Measurements from ENCODE around the gene RAB36.

The RAB36 gene

GRCh38 chr22:23157560-23158515, 12.6 kb downstream of the RAB36 start:
- no peak for DNase-seq (ENCODE audit: low read depth, low spot score)

GRCh38 chr22:23158516-23159290, 13.4 kb downstream of the RAB36 start:
- DNase-seq (ENCODE audit: low read depth, low spot score) = no peak

DNA sequence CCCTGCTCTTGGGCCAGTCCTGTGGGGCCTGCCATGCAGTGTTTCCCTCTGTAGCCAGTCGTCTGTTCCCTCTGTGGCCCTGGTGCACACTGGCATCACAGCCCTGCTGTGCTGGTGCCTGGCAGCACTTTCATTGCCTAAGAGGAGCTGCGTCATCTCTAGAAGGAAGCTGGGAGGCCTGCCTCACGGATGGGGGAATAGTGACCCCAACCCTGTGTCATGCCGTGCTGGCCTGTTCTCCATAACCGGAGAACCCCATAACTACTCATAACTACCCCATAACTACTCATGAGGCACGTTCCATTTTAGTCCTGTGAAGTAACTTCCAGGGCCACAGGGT, 14.0 kb downstream of the RAB36 start:
- DNase-seq (ENCODE audit: low read depth, low spot score) = no peak

- DNase-seq (ENCODE audit: low read depth, low spot score) = no peak
Measured at GRCh38 chr22:23161029-23161428, 15.8 kb downstream of the RAB36 start.

GRCh38 chr22:23161574-23161973, 16.3 kb downstream of the RAB36 start:
- no peak for DNase-seq (ENCODE audit: low read depth, low spot score)

DNA sequence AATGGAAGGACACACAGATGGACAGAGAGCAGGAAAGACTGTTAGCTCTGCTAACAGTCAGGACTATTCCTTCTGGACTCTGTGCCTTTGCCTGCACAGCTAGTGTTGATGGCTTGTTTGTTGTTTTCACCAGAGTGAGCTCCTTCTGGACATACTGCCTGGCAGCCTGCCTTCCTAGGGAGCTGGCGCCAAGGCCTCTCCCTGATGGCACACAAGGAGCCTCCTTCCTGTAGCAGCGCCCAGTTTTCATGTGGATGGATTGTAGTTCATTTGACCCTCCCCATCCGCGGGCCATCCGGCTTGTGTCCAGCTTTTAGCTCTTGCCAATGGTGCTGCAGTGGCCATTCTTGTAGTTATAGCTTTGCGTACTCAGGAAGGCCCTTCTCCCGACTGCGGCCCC, 18.4 kb downstream of the RAB36 start:
- no peak for DNase-seq (ENCODE audit: low read depth, low spot score)

GRCh38 chr22:23164091-23164490, 18.8 kb downstream of the RAB36 start:
- no peak for DNase-seq (ENCODE audit: low read depth, low spot score)

DNA sequence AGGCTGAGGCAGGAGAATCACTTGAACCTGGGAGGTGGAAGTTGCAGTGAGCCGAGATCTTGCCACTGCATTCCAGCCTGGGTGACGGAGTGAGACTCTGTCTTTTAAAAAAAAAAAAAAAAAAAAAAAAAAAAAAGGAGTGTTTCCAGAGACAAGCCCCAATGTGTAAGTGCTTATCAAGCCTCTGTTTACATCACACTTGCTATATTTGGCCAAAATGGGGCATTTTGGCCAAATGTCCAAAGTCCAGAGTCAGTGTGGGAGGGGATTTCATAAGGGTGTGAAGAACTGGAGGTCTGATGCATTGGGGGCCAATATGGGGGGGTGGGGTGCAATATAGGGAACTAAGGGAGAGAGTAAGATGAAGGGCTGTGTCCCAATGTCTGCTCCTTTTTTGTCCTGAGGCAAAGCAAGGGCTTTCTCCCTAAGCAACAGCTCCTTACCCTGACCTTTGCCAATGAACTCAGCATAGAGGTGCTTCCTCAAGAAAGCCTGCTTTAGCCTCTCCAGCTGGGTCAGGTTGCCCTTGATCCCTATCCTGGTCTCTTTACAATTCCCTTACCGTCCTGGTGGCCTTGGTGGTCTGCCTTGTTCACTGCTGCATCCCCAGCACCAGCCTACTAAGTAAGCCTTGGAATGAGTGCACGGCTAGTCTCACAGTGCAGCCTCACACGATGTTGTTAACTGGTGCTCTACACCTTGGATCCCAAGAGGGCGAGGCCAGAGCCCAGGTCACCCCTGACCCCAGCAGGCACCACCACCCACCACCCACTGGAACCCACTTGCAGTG, 21.0 kb downstream of the RAB36 start:
- no peak for DNase-seq (ENCODE audit: low read depth, low spot score)

DNA sequence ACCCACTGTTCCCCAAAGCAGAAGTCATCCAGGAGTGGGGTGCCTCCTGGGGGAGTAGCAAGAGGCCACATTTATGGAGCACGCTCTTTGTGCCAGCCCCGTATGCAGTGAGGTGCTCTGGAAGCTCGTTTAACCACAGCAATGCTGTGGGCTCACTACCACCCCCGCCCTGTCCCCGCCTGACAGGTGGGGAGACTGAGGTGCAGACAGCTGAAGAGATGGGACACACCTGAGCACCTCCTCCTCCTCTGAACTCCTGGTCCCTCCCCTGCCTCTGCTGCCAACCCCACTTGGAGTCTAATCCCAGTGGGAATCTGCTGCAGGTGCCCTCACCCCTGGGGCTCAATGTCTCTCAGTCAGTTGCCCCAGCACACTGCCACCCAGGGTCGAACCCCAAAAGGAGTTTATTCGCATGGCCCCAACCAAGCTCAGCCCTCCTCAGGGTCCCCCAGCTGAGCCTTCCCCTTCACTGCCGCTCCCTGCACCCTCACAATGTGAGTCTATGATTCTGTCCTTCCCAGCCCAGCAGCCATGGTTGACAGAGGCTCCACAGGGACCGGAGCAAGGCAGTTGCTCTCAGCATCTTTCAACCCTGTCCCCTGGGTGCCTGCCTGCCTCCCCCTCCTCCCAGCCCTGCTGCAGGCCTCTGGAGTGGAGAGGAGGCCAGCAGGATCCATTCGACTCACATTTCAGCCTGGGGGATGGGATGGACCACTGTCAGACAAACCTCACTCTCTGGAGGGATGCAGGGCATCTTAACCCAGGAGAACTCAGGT, 21.8 kb downstream of the RAB36 start:
- DNase-seq (ENCODE audit: low read depth, low spot score) = no peak

- DNase-seq (ENCODE audit: low read depth, low spot score) = no peak
Measured at GRCh38 chr22:23168391-23169042, 23.2 kb downstream of the RAB36 start.

- DNase-seq (ENCODE audit: low read depth, low spot score) = no peak
Measured at GRCh38 chr22:23169043-23169406, 23.7 kb downstream of the RAB36 start.

GRCh38 chr22:23175817-23176644, 30.8 kb downstream of the RAB36 start:
- DNase-seq (ENCODE audit: low read depth, low spot score) = no peak

DNA sequence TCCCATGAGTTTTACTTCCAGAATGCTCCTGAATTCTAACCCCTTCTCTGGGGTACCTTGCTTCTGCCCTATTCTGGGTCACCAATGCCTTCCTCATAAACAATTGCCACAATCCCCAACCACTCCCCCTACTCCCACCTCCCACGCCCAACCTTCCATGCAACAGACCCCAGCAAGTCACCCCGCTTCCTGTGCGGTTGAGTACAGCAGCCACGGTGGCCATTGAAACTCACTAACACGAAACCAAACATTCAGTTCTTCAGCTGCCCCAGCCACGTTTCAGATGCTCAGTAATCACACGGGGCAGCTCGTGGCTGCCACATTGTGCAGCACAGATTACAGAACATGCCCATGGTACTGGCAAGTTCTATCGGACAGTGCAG, 31.4 kb downstream of the RAB36 start:
- DNase-seq (ENCODE audit: low read depth, low spot score) = no peak

GRCh38 chr22:23177197-23177596, 31.9 kb downstream of the RAB36 start:
- no peak for DNase-seq (ENCODE audit: low read depth, low spot score)

DNA sequence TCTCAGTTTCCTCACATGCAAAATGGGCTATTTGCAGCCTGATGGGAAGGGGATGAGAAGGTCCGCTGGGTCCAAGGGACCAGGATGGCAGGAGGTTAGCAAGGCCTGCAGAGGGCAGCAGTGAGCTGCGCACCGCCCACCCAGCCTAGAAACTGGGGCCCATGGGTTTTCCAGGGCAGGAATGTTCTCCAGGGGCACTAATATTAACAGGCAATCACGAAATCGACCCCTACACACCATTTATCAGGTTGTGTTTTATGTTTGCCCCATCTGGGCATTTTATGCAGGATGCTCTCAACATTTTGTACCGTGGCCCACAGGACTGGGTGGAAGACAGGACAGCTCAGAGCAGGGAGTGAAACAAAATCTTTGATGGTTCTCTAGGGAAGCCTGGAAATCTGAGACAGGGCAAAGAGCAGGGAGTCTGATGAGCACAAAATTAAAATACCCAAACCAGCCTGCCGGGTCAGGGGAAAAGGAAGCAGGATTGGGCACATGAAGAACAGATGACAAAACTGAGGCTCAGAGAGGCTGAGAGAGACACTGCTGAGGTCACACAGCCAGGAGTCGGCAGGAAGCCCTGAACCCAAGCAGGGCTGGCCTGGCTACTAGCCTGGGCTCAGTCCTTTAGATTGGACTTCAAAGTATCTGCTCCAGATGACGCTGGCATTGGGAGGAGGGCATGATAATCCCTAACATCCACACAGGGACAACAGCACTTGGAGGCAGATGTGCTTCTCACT, 33.4 kb downstream of the RAB36 start:
- DNase-seq (ENCODE audit: low read depth, low spot score) = no peak

DNA sequence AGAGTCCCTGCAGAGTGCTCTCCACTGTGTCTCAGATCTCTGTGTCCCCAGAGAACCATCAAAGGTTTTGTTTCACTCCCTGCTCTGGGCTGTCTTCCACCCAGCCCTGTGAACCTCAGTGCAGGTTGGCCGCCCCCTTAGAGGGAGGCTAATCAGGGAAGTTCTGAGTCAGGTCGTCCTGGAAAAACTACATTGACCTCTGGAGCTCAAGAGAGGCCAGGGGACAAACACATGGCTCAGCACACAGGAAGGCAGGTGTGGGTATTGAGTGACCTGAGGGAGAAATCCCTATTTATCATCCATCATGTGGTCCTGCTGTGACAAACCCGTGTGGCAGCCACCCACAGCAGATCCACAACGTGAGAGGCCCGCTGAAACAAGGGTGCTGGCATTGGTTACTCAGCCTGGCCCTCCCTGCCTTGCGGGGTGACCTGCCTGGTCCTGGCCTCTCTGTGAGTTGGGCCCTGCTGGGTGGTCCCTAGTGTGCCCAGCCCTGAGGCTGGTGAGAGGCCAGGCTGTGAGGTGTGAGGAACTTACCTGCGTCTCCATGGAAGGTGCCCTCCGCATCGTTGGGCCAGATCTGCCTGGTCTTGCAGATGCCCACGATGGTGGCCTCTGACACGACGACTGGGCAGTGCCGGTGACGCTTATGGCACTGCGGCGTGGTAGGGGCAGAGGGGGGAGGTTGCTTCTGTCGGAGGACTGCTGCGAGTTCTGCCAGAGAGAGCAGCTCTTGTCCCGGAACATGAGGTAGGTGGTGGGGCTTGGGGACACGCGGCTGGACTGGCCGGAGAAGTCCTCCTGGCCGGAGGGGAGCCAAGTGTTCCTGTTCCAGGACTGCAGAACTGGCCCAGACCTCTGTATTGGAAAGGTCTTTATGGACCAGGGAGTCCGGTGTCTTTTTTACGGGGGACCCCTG, 34.4 kb downstream of the RAB36 start:
- DNase-seq (ENCODE audit: low read depth, low spot score) = no peak

DNA sequence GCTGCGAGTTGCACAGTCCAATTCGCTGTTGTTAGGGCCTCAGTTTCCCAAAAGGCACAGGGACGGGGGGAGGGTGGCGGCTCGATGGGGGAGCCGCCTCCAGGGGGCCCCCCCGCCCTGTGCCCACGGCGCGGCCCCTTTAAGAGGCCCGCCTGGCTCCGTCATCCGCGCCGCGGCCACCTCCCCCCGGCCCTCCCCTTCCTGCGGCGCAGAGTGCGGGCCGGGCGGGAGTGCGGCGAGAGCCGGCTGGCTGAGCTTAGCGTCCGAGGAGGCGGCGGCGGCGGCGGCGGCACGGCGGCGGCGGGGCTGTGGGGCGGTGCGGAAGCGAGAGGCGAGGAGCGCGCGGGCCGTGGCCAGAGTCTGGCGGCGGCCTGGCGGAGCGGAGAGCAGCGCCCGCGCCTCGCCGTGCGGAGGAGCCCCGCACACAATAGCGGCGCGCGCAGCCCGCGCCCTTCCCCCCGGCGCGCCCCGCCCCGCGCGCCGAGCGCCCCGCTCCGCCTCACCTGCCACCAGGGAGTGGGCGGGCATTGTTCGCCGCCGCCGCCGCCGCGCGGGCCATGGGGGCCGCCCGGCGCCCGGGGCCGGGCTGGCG, 35.1 kb downstream of the RAB36 start, which contains the start of gene BCR:
Gene BCR, plus strand, starts transcription at position 209 of the 592 bp plus-strand sequence. CDS start 452 bp downstream, outside the sequence.
- no peak for DNase-seq (ENCODE audit: low read depth, low spot score)
